ENCODE measurements around the gene MLC1. TPM values are rescaled to one million over a fixed set of nuclear protein-coding genes. Genes with fewer than 3 reads are reported as not detected.

Gene MLC1
- total RNA-seq, 1 experiment from 2014 or later: not detected

- no TSS peak for BruUV-seq (replicated peaks)
- in situ Hi-C loops (cut with HindIII; ENCODE audit: low pct_unique_long_range_greater_than_20kb, low sequenced_read_pairs) (no loop called here), intact Hi-C loops (cut with micrococcal nuclease; ENCODE audit: unreplicated experiment) (no loop called here)
- CTCF ChIA-PET: interaction anchor here (0.6 kb wide), 1 partner anchor 17 kb away, joined by 4 read pairs; no protein-coding TSS in a partner anchor
- POLR2A ChIA-PET: no interaction called here
- H3K9me3 ChIP-seq (ENCODE audit: control insufficient read depth, insufficient read depth, low read depth, low read length): no peaks in the 10 kb centered on the region
- TF ChIP-seq CTCF (IDR thresholded peaks at IDR 0.05) (no peak), REST (IDR thresholded peaks at IDR 0.05; ENCODE audit: insufficient read depth in 1 of 2, low read depth in 2 of 2, low read length in 1 of 2) (no peak), POLR2AphosphoS5 (IDR thresholded peaks at IDR 0.05; ENCODE audit: low read depth, low read length) (no peak), SIN3A (IDR thresholded peaks at IDR 0.05; ENCODE audit: borderline replicate concordance, insufficient read depth, low read depth, low read length) (no peak), TCF7L2 (IDR thresholded peaks at IDR 0.05; ENCODE audit: low read depth, low read length) (no peak)
- peak overlapping the region; percentile 4 to 20; a peak in 1 of 4 replicates for H3K4me3 ChIP-seq (ENCODE audit: low read depth in 2 of 2, low read length in 2 of 2)
- H3K36me3 ChIP-seq (ENCODE audit: control insufficient read depth, insufficient read depth, low read length): no peaks in the 10 kb centered on the region
- no peak overlapping the region for H3K27ac ChIP-seq (ENCODE audit: low read length)
- H3K27me3 ChIP-seq (ENCODE audit: control insufficient read depth, insufficient read depth, low read length): no peaks in the 10 kb centered on the region
- peaks cover 20% of the 10 kb centered on the region for H3K4me1 ChIP-seq (ENCODE audit: control insufficient read depth, insufficient read depth, low read length)
- no peak for DNase-seq (ENCODE audit: low read depth, low spot score)
- no peak for ATAC-seq
Observed at GRCh38 chr22:50014655-50015401, 70.4 kb downstream of the MLC1 start.

GRCh38 chr22:50014053-50014501, 71.1 kb downstream of the MLC1 start:
- Histone ChIP-seq H3K27me3 (ENCODE audit: control insufficient read depth, insufficient read depth, low read length) (no peaks in the 10 kb centered on the region), H3K9me3 (ENCODE audit: control insufficient read depth, insufficient read depth, low read depth, low read length) (no peaks in the 10 kb centered on the region), H3K4me1 (ENCODE audit: control insufficient read depth, insufficient read depth, low read length) (peaks cover 20% of the 10 kb centered on the region), H3K27ac (ENCODE audit: low read length) (no peak overlapping the region), H3K36me3 (ENCODE audit: control insufficient read depth, insufficient read depth, low read length) (no peaks in the 10 kb centered on the region), H3K4me3 (ENCODE audit: low read depth in 2 of 2, low read length in 2 of 2) (no peak overlapping the region)
- ATAC-seq: no peak; the same call in 1 of the 2 replicates
- in situ Hi-C loops (cut with HindIII; ENCODE audit: low pct_unique_long_range_greater_than_20kb, low sequenced_read_pairs): no loop called here
- POLR2A ChIA-PET: no interaction called here
- TF ChIP-seq TCF7L2 (IDR thresholded peaks at IDR 0.05; ENCODE audit: low read depth, low read length) (no peak), REST (IDR thresholded peaks at IDR 0.05; ENCODE audit: insufficient read depth in 1 of 2, low read depth in 2 of 2, low read length in 1 of 2) (no peak), SIN3A (IDR thresholded peaks at IDR 0.05; ENCODE audit: borderline replicate concordance, insufficient read depth, low read depth, low read length) (no peak), POLR2AphosphoS5 (IDR thresholded peaks at IDR 0.05; ENCODE audit: low read depth, low read length) (no peak)
- intact Hi-C loops (cut with micrococcal nuclease; ENCODE audit: unreplicated experiment): no loop called here
- BruUV-seq (replicated peaks): no TSS peak
- CTCF ChIA-PET: interaction anchor here (0.6 to 1.1 kb wide), 2 partner anchors 13 to 17 kb away, joined by 4 to 11 read pairs; no protein-coding TSS in a partner anchor
- DNase-seq (ENCODE audit: low read depth, low spot score): no peak
